HepG2 (cell line): Measurements from ENCODE around the gene TMEM130. TPM values are rescaled to one million over a fixed set of nuclear protein-coding genes. Genes with fewer than 3 reads are reported as not detected.

Experiments
- IRX3 ChIP-seq: sonication (generic); formaldehyde crosslinking; IDR thresholded peaks from 2 replicates; pipeline ENCODE4 v1.8.1; 2023; ENCODE audit warnings: mild to moderate bottlenecking, low read depth, missing genetic modification reagents, borderline replicate concordance
- KAT2B ChIP-seq: fragments of 150-350 bp; IDR thresholded peaks from 2 replicates; pipeline ENCODE4 v1.6.1; 2014; ENCODE audit warnings: low read depth, low read length, borderline replicate concordance
- MAFG ChIP-seq: sonication (generic); formaldehyde crosslinking; IDR thresholded peaks from 2 replicates; pipeline ENCODE4 v1.5.1; 2020; ENCODE audit warnings: mild to moderate bottlenecking, missing genetic modification reagents
- MEIS1 ChIP-seq: sonication (generic); formaldehyde crosslinking; IDR thresholded peaks from 2 replicates; pipeline ENCODE4 v1.9.0; 2021; ENCODE audit warnings: mild to moderate bottlenecking, missing genetic modification reagents, moderate library complexity, borderline replicate concordance
- MTA3 ChIP-seq: sonication (generic); formaldehyde crosslinking; IDR thresholded peaks from 2 replicates; pipeline ENCODE4 v1.4.0; 2020; ENCODE audit warnings: missing genetic modification reagents
- NFE2L2 ChIP-seq: fragments of 150-350 bp; IDR thresholded peaks from 2 replicates; pipeline ENCODE4 v1.6.1; 2014; ENCODE audit warnings: low read length
- RAD51 ChIP-seq: fragments of 450-650 bp; IDR thresholded peaks from 2 replicates; pipeline ENCODE4 v1.6.1; 2016; ENCODE audit warnings: borderline replicate concordance
- ZBTB3 ChIP-seq: sonication (generic); formaldehyde crosslinking; IDR thresholded peaks from 2 replicates; pipeline ENCODE4 v1.4.0; 2020; ENCODE audit warnings: low read depth, mild to moderate bottlenecking, moderate library complexity, missing genetic modification reagents, borderline replicate concordance
- ZNF34 ChIP-seq: sonication (generic); formaldehyde crosslinking; IDR thresholded peaks from 2 replicates; pipeline ENCODE4 v1.4.0; 2020; ENCODE audit warnings: mild to moderate bottlenecking, missing genetic modification reagents, borderline replicate concordance
- ZNF460 ChIP-seq: sonication (generic); formaldehyde crosslinking; IDR thresholded peaks from 2 replicates; pipeline ENCODE4 v1.5.1; 2020; ENCODE audit warnings: missing genetic modification reagents, mild to moderate bottlenecking, borderline replicate concordance
- ZNF770 ChIP-seq: sonication (generic); formaldehyde crosslinking; IDR thresholded peaks from 2 replicates; pipeline ENCODE4 v1.5.0; 2020; ENCODE audit warnings: mild to moderate bottlenecking, missing genetic modification reagents
- ZNF784 ChIP-seq: sonication (generic); formaldehyde crosslinking; IDR thresholded peaks from 2 replicates; pipeline ENCODE4 v1.5.1; 2020; ENCODE audit warnings: missing genetic modification reagents, mild to moderate bottlenecking, borderline replicate concordance
- ZSCAN30 ChIP-seq: sonication (generic); formaldehyde crosslinking; IDR thresholded peaks from 2 replicates; pipeline ENCODE4 v1.5.0; 2020; ENCODE audit warnings: mild to moderate bottlenecking, missing genetic modification reagents
- polyA plus RNA-seq, 8 experiments: library from polyadenylated mRNA; depleted of rRNA in 3 of 8; stranded (reverse) in 7 of 8; unstranded in 1 of 8; fragments of >200 nt; fragmentation: Illumina TruSeq in 4 of 8; extraction: Trizol in 4 of 8; gene quantifications; 2 replicates each; pipeline versions ENCODE4 v1.2.1 to v1.2.3, GENCODE V29; 2011 to 2016; ENCODE audit warnings: low read depth in 4 of 8, missing spikeins in 1 of 8, mixed read lengths in 1 of 8; ENCODE audit not compliant: insufficient read depth in 1 of 8
- total RNA-seq, 5 experiments: library from RNA; depleted of rRNA; stranded (reverse); fragments of >200 nt; fragmentation: Illumina TruSeq; extraction: Trizol; gene quantifications; 2 replicates each; pipeline ENCODE4 v1.2.3, GENCODE V29; 2016; ENCODE audit warnings: low read depth in 1 of 5
- TF ChIP-seq, protein P1 (sequence below): sonication (generic); formaldehyde crosslinking; IDR thresholded peaks from 2 replicates; pipeline ENCODE4; 2020; ENCODE audit warnings: missing genetic modification reagents, mild to moderate bottlenecking, borderline replicate concordance

The TMEM130 gene
- total and polyA plus RNA-seq, 2 of the 13 experiments (the other 11 are each of a cell fraction or from before 2014, with no cell fraction given), result not detected

- TF ChIP-seq MTA3 (CRISPR knock-in tag), result no peak
- no peak for TF ChIP-seq MEIS1
- no peak for TF ChIP-seq ZNF770 (CRISPR knock-in tag)
- TF ChIP-seq ZNF460, result no peak
- TF ChIP-seq ZNF784, result peak; percentile 20; the same call in 1 of the 2 replicates
- TF ChIP-seq NFE2L2, result no peak
- TF ChIP-seq RAD51, result no peak
- peak; percentile 60; the same call in 1 of the 2 replicates for TF ChIP-seq ZNF34 (CRISPR knock-in tag)
- no peak for TF ChIP-seq ZSCAN30
- TF ChIP-seq KAT2B, result no peak
- TF ChIP-seq, protein P1, sequence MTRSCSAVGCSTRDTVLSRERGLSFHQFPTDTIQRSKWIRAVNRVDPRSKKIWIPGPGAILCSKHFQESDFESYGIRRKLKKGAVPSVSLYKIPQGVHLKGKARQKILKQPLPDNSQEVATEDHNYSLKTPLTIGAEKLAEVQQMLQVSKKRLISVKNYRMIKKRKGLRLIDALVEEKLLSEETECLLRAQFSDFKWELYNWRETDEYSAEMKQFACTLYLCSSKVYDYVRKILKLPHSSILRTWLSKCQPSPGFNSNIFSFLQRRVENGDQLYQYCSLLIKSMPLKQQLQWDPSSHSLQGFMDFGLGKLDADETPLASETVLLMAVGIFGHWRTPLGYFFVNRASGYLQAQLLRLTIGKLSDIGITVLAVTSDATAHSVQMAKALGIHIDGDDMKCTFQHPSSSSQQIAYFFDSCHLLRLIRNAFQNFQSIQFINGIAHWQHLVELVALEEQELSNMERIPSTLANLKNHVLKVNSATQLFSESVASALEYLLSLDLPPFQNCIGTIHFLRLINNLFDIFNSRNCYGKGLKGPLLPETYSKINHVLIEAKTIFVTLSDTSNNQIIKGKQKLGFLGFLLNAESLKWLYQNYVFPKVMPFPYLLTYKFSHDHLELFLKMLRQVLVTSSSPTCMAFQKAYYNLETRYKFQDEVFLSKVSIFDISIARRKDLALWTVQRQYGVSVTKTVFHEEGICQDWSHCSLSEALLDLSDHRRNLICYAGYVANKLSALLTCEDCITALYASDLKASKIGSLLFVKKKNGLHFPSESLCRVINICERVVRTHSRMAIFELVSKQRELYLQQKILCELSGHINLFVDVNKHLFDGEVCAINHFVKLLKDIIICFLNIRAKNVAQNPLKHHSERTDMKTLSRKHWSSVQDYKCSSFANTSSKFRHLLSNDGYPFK (CRISPR knock-in tag), result 0 out of 2 replicates have a peak, but pooled peaks have one; percentile 22
- peak; percentile 86 for TF ChIP-seq IRX3 (CRISPR knock-in tag)
- no peak for TF ChIP-seq MAFG (CRISPR knock-in tag)
- no peak for TF ChIP-seq ZBTB3
Observed at GRCh38 chr7:98878365-98879197, 8.8 kb upstream of the TMEM130 start, which contains the start of gene TRRAP (continued).
